Hematopoietic multipotent progenitor cell treated with erythropoietin and hydrocortisone succinate and interleukin-3 and kit ligand, for 4 days (in vitro differentiated cells): ENCODE data around the gene MCFD2.

Experiments used
- DNase-seq: peaks from one replicate; pipeline ENCODE4 v3.0.0-alpha.2; 2015

Gene MCFD2

GRCh38 chr2:46915281-46915810, at the start of gene MCFD2:
Gene MCFD2, minus strand, starts transcription at chr2:46915806. Its CDS starts 6,635 bp downstream, at chr2:46909171.
- DNase-seq = no peak

GRCh38 chr2:46964835-46965560, 49.4 kb upstream of the MCFD2 start:
- no peak for DNase-seq

- no peak for DNase-seq
Measured at GRCh38 chr2:46963941-46964673, 48.5 kb upstream of the MCFD2 start.

GRCh38 chr2:46963210-46963609, 47.6 kb upstream of the MCFD2 start:
- no peak for DNase-seq

DNA sequence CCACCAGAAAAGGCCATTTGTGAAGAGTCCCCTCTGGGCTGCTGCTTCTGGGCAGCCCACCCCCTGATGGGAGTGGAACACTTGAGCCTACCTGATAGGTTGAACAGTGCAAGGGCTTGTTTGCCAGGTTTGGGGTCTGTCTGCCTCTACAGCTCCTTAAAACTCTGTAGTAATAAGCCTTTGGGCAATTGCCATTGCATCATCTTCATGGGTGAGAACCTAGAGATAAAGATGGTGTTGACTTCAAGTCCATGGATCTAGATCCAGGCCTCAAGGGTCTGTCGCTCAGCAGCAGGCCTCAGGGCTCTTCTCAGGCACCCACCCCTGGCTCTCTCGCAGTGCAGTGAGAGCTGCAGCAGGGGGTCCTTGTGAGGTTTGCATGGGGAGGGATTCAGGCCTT, 47.1 kb upstream of the MCFD2 start:
- no peak for DNase-seq

DNA sequence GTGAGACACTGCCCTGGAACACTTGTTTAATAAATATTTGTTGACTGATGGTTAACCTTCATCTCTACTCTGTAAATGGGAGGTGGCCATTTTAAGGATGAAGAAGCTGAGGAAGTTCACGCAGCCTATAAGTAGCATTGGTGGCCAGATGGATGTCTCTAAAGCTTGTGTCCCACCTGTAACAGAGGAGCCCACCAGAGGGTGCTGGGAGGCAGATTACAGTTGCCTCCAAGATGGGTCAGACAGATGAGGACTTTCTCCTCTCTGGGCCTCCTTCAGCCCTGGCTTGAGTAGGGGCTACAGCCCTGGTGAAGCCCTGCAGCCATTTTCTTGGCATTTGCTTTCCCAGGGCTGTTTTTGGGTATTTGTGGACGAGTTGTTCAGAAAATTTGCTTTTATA, 45.0 kb upstream of the MCFD2 start:
- DNase-seq = no peak

- no peak for DNase-seq
Measured at GRCh38 chr2:46958431-46959017, 42.9 kb upstream of the MCFD2 start.

DNA sequence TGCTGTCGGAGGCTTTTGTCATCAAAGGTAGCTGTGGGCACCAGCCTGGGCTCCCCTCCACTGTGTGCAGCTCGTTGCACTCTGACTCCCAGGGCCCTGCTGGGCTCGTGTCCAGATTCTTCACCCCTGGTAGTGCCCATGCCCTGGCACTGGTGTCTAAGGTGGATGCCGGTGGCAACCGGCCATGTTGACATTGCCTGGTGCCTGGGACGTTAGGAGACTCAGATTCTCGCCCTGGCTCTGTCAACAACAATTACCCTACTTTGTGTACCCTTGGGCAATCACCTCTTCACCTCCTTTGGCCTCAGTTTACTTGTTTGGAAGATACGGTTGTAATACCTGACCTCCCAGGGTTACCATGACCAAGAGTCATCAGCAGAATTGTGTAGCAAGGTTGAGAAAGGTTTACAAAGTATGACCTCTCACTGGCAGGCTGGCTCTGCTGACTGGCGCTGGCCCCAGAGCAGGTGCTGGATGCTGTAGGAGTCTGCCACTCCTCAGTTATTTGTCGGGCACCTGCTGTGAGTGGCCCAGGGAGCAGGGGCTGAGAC, 41.5 kb upstream of the MCFD2 start:
- DNase-seq = no peak

DNA sequence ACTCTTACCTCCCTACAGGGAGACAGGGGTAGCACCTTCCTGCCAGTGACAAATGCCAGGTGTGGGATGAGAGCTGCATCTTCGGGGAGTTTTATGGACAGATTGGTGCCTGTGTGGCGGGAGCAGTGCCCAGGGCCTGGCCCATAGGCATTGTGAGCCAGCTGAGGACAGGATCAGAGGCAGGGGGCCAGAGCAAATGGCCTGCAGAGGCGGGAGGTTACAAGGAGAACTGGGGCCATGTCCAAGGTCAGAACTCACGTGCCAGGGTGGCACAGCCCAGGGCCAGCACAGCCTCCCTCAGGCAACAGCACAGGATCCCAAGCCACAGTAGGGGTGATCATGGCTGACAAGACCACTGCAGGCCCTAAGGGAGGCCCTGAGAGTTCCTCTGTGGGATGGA, 40.2 kb upstream of the MCFD2 start:
- DNase-seq = no peak

GRCh38 chr2:46954951-46955571, 39.5 kb upstream of the MCFD2 start:
- peak; percentile 21 for DNase-seq

DNA sequence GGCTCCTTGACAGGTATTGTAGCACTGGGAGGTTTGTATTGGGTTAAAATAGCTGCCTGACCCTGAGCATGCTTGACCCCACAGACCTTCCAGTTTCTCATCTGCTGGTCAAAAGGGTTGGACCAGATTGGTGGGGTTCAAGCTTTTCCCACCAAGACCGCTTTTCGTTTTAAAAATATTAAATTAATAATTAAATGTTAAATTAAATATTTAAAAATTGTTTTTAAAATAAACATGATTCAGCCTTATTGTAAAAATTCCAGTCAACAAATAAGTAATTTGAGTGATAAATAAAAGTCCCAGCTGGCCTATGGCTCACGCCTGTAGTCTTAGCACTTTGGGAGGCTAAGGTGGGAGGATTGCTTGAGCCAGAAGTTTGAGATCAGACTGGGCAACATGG, 36.6 kb upstream of the MCFD2 start:
- no peak for DNase-seq

DNA sequence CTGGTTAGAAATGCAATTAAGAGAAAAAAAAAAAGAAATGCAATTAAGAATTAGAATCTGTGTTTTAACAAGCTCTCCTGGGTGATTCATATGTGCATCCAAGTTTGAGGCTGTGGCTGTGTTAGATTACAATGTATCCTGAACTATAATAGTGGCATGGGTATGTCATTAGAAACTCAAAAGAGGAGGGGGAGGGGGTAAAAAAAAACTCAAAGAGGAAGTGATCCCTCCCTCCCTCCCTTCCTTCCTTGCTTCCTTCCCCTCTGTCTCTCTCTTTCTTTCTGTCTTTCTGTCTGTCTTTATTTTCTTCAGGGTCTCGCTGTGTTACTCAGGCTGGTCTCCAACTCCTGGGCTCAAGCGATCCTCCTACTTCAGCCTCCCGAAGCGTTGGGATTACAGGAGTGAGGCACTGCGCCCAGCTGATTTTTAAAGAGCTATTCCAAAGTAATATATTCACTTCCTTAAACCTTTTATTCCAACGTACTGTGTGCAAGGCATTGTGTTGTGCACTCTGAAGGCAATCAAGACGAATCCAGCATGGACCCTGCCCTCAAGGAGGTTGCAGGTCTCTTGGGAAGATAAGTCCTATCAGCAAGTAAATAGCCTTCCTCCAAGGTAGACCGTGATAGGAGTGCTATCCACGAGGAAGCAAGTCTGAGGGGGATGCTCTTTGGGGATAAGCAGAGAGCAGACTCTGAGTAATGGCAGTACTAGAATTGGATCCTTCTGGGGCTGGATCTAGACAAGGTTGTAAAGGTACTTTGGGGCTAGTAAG, 35.9 kb upstream of the MCFD2 start:
- DNase-seq = peak; percentile 25

DNA sequence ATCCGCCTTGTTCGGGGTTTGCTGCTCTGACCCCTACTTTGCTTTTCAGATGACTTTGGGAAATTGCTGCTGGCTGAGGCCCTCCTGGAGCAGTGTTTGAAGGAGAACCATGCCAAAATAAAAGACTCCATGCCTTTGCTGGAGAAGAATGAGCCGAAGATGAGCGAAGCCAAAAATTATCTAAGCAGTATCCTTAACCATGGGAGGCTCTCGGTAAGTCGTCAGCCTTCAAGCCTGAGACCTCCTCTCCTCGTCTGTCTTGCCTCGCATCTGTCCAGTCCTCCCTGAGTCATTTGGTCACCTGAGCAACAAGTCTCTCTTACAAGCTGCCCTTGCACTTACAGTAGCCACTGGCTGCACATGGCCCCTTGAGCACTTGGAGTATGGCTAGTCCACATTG, 34.7 kb upstream of the MCFD2 start:
- DNase-seq = no peak

GRCh38 chr2:46947841-46948240, 32.2 kb upstream of the MCFD2 start:
- no peak for DNase-seq

DNA sequence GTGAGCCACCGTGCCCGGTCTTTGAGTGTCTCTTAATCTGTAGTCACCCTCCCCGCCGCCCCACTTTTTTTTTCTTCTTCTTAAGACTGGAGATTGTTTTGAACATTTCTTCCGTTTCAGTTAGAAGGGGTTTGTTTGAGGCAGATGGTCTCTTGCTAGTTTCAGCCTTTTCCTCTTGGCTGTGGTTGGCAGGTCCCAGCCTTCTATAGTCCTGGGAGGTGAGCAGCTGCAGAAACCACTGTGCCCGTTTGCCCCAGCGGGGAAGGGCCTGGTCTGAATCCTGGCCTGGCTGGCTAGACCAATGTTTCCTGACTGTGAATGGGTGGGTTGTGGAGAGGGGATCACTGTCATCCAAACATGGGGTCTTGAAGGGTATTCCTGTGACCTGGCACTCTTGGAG, 30.1 kb upstream of the MCFD2 start:
- peak; percentile 48 for DNase-seq

DNA sequence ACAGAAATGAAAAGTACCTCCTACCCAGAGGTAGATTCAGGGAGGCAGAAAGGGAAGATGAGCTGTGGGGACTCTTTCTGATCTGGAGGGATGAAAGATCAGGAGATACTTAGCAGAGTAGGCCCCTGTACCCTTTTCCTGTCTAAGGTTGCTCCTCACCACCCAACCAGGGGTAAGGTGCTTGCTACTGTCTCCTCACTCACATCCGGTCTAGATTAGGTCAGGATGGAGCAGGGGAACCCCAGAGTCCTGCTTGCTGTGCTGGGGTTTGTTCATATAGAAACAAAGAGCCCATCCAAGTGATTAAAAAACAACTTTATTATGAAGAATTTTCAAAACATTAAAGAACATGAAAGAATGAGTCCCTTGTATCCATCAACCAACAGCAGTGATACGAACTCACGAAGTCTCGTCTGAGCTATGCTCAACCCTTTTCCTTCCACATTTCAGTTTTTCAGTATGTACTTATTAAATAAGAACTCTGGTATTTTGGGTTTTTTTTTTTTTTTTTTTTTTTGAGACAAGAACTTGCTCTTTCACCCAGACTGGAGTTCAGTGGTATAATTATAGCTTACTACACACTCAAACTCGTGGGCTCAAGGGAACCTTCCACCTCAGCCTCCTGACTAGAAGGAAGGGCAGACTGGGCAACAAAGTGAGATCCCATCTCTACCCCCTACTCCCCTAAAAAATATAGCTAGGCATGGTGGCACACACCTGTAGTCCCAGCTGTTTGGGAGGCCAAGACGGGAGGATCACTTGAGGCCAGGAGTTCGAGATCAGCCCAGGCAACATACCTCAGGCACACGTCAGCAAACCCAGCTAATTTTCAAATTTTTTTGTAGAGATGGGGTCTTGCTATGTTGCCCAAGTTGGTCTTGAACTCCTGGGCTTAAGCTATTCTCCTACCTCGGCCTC, 28.5 kb upstream of the MCFD2 start:
- no peak for DNase-seq

- no peak for DNase-seq
Measured at GRCh38 chr2:46942891-46943626, 27.5 kb upstream of the MCFD2 start.

- DNase-seq = peak; percentile 73
Measured at GRCh38 chr2:46942143-46942526, 26.5 kb upstream of the MCFD2 start.

GRCh38 chr2:46939626-46940359, 24.2 kb upstream of the MCFD2 start:
- DNase-seq = no peak

DNA sequence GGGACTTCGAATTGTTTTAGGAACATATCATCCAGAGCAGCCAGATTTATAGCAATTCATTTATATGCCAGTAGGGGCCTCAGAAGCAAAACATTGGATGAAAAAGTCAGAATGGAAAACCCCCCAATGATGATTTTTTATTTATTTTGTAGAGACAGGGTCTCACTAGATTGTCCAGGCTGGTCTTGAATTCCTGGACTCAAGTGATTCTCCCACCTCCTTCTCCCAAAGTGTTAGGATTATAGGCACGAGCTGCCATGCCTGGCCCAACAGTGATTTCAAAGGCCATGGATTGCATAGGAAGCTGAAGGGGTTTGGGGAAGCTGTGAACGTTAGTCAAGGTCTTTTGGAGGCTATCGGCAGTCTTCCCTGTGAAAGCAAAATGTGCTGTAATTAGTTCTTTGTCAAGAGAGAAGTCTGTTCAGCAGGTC, 21.9 kb upstream of the MCFD2 start:
- DNase-seq = peak; percentile 41
